Activated T-helper 2 cell treated with anti-CD3 and anti-CD28 coated beads, Interferon-gamma antibody, Interleukin-2, Interleukin-4, amounts not matched to agents 10 μg/mL and 5 μg/mL and 100 μg/mL, durations not matched to agents 14 hours and 24 hours and 36 hours (primary cell): Measurements from ENCODE around the gene CNTNAP2. TPM values are rescaled to one million over a fixed set of nuclear protein-coding genes. Genes with fewer than 3 reads are reported as not detected.

Experiments
- DNase-seq: peaks from one replicate; pipeline ENCODE4 v3.0.0; 2021; ENCODE audit warnings: low spot score
- H3K27ac Mint-ChIP-seq: one replicate; pipeline ENCODE4 v1.8.0; 2021; ENCODE audit warnings: mixed read lengths
- H3K27me3 Mint-ChIP-seq: one replicate; pipeline ENCODE4 v1.8.0; 2021; ENCODE audit warnings: low read depth, mixed read lengths
- H3K36me3 Mint-ChIP-seq: one replicate; pipeline ENCODE4 v1.8.0; 2021; ENCODE audit warnings: low read depth, mixed read lengths
- H3K4me1 Mint-ChIP-seq: one replicate; pipeline ENCODE4 v1.8.0; 2021; ENCODE audit warnings: low read depth, mixed read lengths
- H3K4me3 Mint-ChIP-seq: one replicate; pipeline ENCODE4 v1.8.0; 2021; ENCODE audit warnings: low read depth, mild to moderate bottlenecking, moderate library complexity, mixed read lengths
- H3K9me3 Mint-ChIP-seq: one replicate; pipeline ENCODE4 v1.8.0; 2021; ENCODE audit warnings: mixed read lengths
- intact Hi-C: fragments of 100-400 bp; cut with micrococcal nuclease; formaldehyde crosslinking; loops from one replicate; pipeline ENCODE4 v1.15.1; 2023
- total RNA-seq: library from RNA; stranded (reverse); gene quantifications from 2 replicates; pipeline ENCODE4 v1.2.3, GENCODE V29; 2022

Gene CNTNAP2
- total RNA-seq, 1 donor from 2014 or later = not detected

GRCh38 chr7:148107443-148108127, 1991.0 kb downstream of the CNTNAP2 start:
- H3K27me3 Mint-ChIP-seq = no peaks in the 10 kb centered on the region
- H3K4me1 Mint-ChIP-seq = no peaks in the 10 kb centered on the region
- no peaks in the 10 kb centered on the region for H3K9me3 Mint-ChIP-seq
- no peaks in the 10 kb centered on the region for H3K36me3 Mint-ChIP-seq
- no peak overlapping the region for H3K4me3 Mint-ChIP-seq
- H3K27ac Mint-ChIP-seq = no peak overlapping the region
- intact Hi-C loops = no loop called here
- DNase-seq = no peak

- H3K4me1 Mint-ChIP-seq = no peaks in the 10 kb centered on the region
Measured at GRCh38 chr7:148108381-148108780, 1991.8 kb downstream of the CNTNAP2 start.

GRCh38 chr7:148110097-148110868, 1993.7 kb downstream of the CNTNAP2 start:
- H3K4me3 Mint-ChIP-seq = no peak overlapping the region
- no peak overlapping the region for H3K27ac Mint-ChIP-seq
- intact Hi-C loops = no loop called here

More at GRCh38 chr7:148108381-148108780, 1991.8 kb downstream of the CNTNAP2 start:
- DNase-seq = no peak
- H3K9me3 Mint-ChIP-seq = no peaks in the 10 kb centered on the region
- intact Hi-C loops = no loop called here
- H3K4me3 Mint-ChIP-seq = no peak overlapping the region
- H3K27ac Mint-ChIP-seq = no peak overlapping the region
- H3K36me3 Mint-ChIP-seq = no peaks in the 10 kb centered on the region
- H3K27me3 Mint-ChIP-seq = no peaks in the 10 kb centered on the region

GRCh38 chr7:148114804-148115203, 1998.2 kb downstream of the CNTNAP2 start:
- H3K36me3 Mint-ChIP-seq = no peaks in the 10 kb centered on the region
- DNase-seq = no peak
- no peak overlapping the region for H3K27ac Mint-ChIP-seq

More at GRCh38 chr7:148110097-148110868, 1993.7 kb downstream of the CNTNAP2 start:
- no peaks in the 10 kb centered on the region for H3K36me3 Mint-ChIP-seq
- no peak for DNase-seq
- H3K9me3 Mint-ChIP-seq = no peaks in the 10 kb centered on the region
- no peaks in the 10 kb centered on the region for H3K27me3 Mint-ChIP-seq
- no peaks in the 10 kb centered on the region for H3K4me1 Mint-ChIP-seq

GRCh38 chr7:148115308-148115707, 1998.7 kb downstream of the CNTNAP2 start:
- DNase-seq = no peak
- Mint-ChIP-seq H3K36me3 (no peaks in the 10 kb centered on the region), H3K4me3 (no peak overlapping the region), H3K9me3 (no peaks in the 10 kb centered on the region), H3K4me1 (peaks cover 6% of the 10 kb centered on the region), H3K27ac (no peak overlapping the region), H3K27me3 (no peaks in the 10 kb centered on the region)
- intact Hi-C loops = no loop called here

More at GRCh38 chr7:148114804-148115203, 1998.2 kb downstream of the CNTNAP2 start:
- H3K9me3 Mint-ChIP-seq = no peaks in the 10 kb centered on the region
- no peaks in the 10 kb centered on the region for H3K27me3 Mint-ChIP-seq
- intact Hi-C loops = no loop called here
- H3K4me1 Mint-ChIP-seq = peaks cover 6% of the 10 kb centered on the region
- no peak overlapping the region for H3K4me3 Mint-ChIP-seq

GRCh38 chr7:148116195-148116594, 1999.6 kb downstream of the CNTNAP2 start:
- Mint-ChIP-seq H3K4me1 (peaks cover 6% of the 10 kb centered on the region), H3K9me3 (no peaks in the 10 kb centered on the region), H3K27me3 (no peaks in the 10 kb centered on the region), H3K4me3 (no peak overlapping the region), H3K27ac (no peak overlapping the region), H3K36me3 (no peaks in the 10 kb centered on the region)
- intact Hi-C loops = no loop called here
- DNase-seq = no peak

GRCh38 chr7:148116829-148117403, 2000.3 kb downstream of the CNTNAP2 start:
- Mint-ChIP-seq H3K27ac (no peak overlapping the region), H3K36me3 (no peaks in the 10 kb centered on the region), H3K27me3 (no peaks in the 10 kb centered on the region), H3K4me3 (no peak overlapping the region), H3K4me1 (peaks cover 6% of the 10 kb centered on the region), H3K9me3 (no peaks in the 10 kb centered on the region)
- intact Hi-C loops = no loop called here
- DNase-seq = no peak

- Mint-ChIP-seq H3K9me3 (no peaks in the 10 kb centered on the region), H3K36me3 (no peaks in the 10 kb centered on the region), H3K4me3 (no peak overlapping the region), H3K27ac (no peak overlapping the region), H3K4me1 (peaks cover 6% of the 10 kb centered on the region), H3K27me3 (no peaks in the 10 kb centered on the region)
- intact Hi-C loops = no loop called here
- DNase-seq = no peak
Measured at GRCh38 chr7:148118371-148118770, 2001.8 kb downstream of the CNTNAP2 start.

- Mint-ChIP-seq H3K27me3 (no peaks in the 10 kb centered on the region), H3K4me1 (peaks cover 2% of the 10 kb centered on the region), H3K4me3 (no peak overlapping the region), H3K9me3 (no peaks in the 10 kb centered on the region), H3K27ac (no peak overlapping the region), H3K36me3 (no peaks in the 10 kb centered on the region)
- intact Hi-C loops = no loop called here
- DNase-seq = no peak
Measured at GRCh38 chr7:148121401-148121800, 2004.8 kb downstream of the CNTNAP2 start.

- H3K4me3 Mint-ChIP-seq = no peak overlapping the region
- H3K4me1 Mint-ChIP-seq = peaks cover 2% of the 10 kb centered on the region
- intact Hi-C loops = no loop called here
- H3K27ac Mint-ChIP-seq = no peak overlapping the region
- DNase-seq = no peak
- no peaks in the 10 kb centered on the region for H3K27me3 Mint-ChIP-seq
- no peaks in the 10 kb centered on the region for H3K9me3 Mint-ChIP-seq
- H3K36me3 Mint-ChIP-seq = no peaks in the 10 kb centered on the region
Measured at GRCh38 chr7:148121847-148122246, 2005.2 kb downstream of the CNTNAP2 start.

- Mint-ChIP-seq H3K9me3 (no peaks in the 10 kb centered on the region), H3K27me3 (no peaks in the 10 kb centered on the region), H3K27ac (no peak overlapping the region), H3K4me1 (no peaks in the 10 kb centered on the region), H3K4me3 (no peak overlapping the region), H3K36me3 (no peaks in the 10 kb centered on the region)
- DNase-seq = no peak
- intact Hi-C loops = no loop called here
Measured at GRCh38 chr7:148124477-148124876, 2007.9 kb downstream of the CNTNAP2 start.

- no peaks in the 10 kb centered on the region for H3K36me3 Mint-ChIP-seq
- H3K4me3 Mint-ChIP-seq = no peak overlapping the region
- H3K4me1 Mint-ChIP-seq = no peaks in the 10 kb centered on the region
- intact Hi-C loops = no loop called here
- DNase-seq = no peak
- no peak overlapping the region for H3K27ac Mint-ChIP-seq
- no peaks in the 10 kb centered on the region for H3K9me3 Mint-ChIP-seq
- no peaks in the 10 kb centered on the region for H3K27me3 Mint-ChIP-seq
Measured at GRCh38 chr7:148127374-148127773, 2010.8 kb downstream of the CNTNAP2 start.

GRCh38 chr7:148129023-148129422, 2012.4 kb downstream of the CNTNAP2 start:
- intact Hi-C loops = no loop called here

More at GRCh38 chr7:148129023-148129422, 2012.4 kb downstream of the CNTNAP2 start:
- no peaks in the 10 kb centered on the region for H3K27me3 Mint-ChIP-seq
- H3K9me3 Mint-ChIP-seq = no peaks in the 10 kb centered on the region
- no peaks in the 10 kb centered on the region for H3K36me3 Mint-ChIP-seq
- no peak overlapping the region for H3K27ac Mint-ChIP-seq
- no peak for DNase-seq
- H3K4me3 Mint-ChIP-seq = no peak overlapping the region
- no peaks in the 10 kb centered on the region for H3K4me1 Mint-ChIP-seq
